Muscle of leg (tissue), 11 donors: ENCODE results near the gene SGMS1. TPM values are rescaled to one million over a fixed set of nuclear protein-coding genes. Genes with fewer than 3 reads are reported as not detected.
A peak's percentile ranks its signal among the peaks of the same experiment; 100 is the strongest.

Experiments used
- DNase-seq: peaks from one replicate; pipeline ENCODE4 v3.0.0; 2013
- H3K27ac ChIP-seq: one replicate; pipeline ENCODE4 v1.5.1; 2013; ENCODE audit warnings: mild to moderate bottlenecking, low read length, control low read depth
- H3K27me3 ChIP-seq: one replicate; pipeline ENCODE4 v1.6.1; 2013; ENCODE audit warnings: low read length; ENCODE audit not compliant: control insufficient read depth, insufficient read depth
- H3K36me3 ChIP-seq: one replicate; pipeline ENCODE4 v1.6.1; 2013; ENCODE audit warnings: low read length; ENCODE audit not compliant: control insufficient read depth, insufficient read depth
- H3K4me1 ChIP-seq: one replicate; pipeline ENCODE4 v1.6.1; 2013; ENCODE audit warnings: low read length; ENCODE audit not compliant: control insufficient read depth, insufficient read depth
- H3K4me3 ChIP-seq: one replicate; pipeline ENCODE4 v1.5.1; 2013; ENCODE audit warnings: low read length, control low read depth
- H3K9me3 ChIP-seq: replicated peaks from 2 replicates; pipeline ENCODE4 v1.6.1; 2013; ENCODE audit warnings: low read depth, low read length; ENCODE audit not compliant: control insufficient read depth
- WGBS: methylation state at CpG from one replicate; pipeline ENCODE4 v1.1.5; 2013; ENCODE audit warnings: missing lambda C conversion rate; ENCODE audit not compliant: insufficient coverage; 5-methylcytosine and 5-hydroxymethylcytosine counted together
- polyA plus RNA-seq, 8 donors: library from polyadenylated mRNA; unstranded; fragments of 120-200 nt; gene quantifications; one replicate each; pipeline versions ENCODE4 v1.2.1 to v1.2.3, GENCODE V29; 2013; ENCODE audit warnings: inconsistent platforms in 1 of 8, low replicate concordance in 1 of 8; ENCODE audit not compliant: insufficient read length in 8 of 8, insufficient read depth in 1 of 8
- total RNA-seq: library from RNA; stranded (reverse); fragments of 120-200 nt; gene quantifications from one replicate; pipeline ENCODE4 v1.2.4, GENCODE V29; 2013

SGMS1 gene
- total and polyA plus RNA-seq, 9 donors, result 18.2 to 30.5 (median 23.0) TPM

GRCh38 chr10:50600286-50600685 is 23.5 kb downstream of the SGMS1 start:
- H3K4me1 ChIP-seq, result peaks cover 6% of the 10 kb centered on the region
- H3K9me3 ChIP-seq, result no peaks in the 10 kb centered on the region
- no peaks in the 10 kb centered on the region for H3K27me3 ChIP-seq
- no CpG with 5 or more reads among the region's 1 CpG for WGBS
- DNase-seq, result no peak
- H3K27ac ChIP-seq, result no peak overlapping the region
- no peak overlapping the region for H3K4me3 ChIP-seq
- no peaks in the 10 kb centered on the region for H3K36me3 ChIP-seq

GRCh38 chr10:50596897-50597296 is 26.9 kb downstream of the SGMS1 start:
- no CpG with 5 or more reads among the region's 3 CpGs for WGBS
- peaks cover 3% of the 10 kb centered on the region for H3K4me1 ChIP-seq
- no peak overlapping the region for H3K27ac ChIP-seq

GRCh38 chr10:50596456-50596855 is 27.3 kb downstream of the SGMS1 start:
- no peak for DNase-seq
- Histone ChIP-seq H3K4me3 (no peak overlapping the region), H3K9me3 (no peaks in the 10 kb centered on the region), H3K27ac (no peak overlapping the region), H3K36me3 (no peaks in the 10 kb centered on the region), H3K4me1 (peaks cover 3% of the 10 kb centered on the region), H3K27me3 (no peaks in the 10 kb centered on the region)
- WGBS, result 76% methylated on average over 2 of the region's 2 CpGs

More at GRCh38 chr10:50596897-50597296, 26.9 kb downstream of the SGMS1 start:
- Histone ChIP-seq H3K4me3 (no peak overlapping the region), H3K36me3 (no peaks in the 10 kb centered on the region), H3K27me3 (no peaks in the 10 kb centered on the region), H3K9me3 (no peaks in the 10 kb centered on the region)
- no peak for DNase-seq

GRCh38 chr10:50595785-50596184 is 28.0 kb downstream of the SGMS1 start:
- no peaks in the 10 kb centered on the region for H3K9me3 ChIP-seq
- DNase-seq, result no peak
- 86% methylated on average over 2 of the region's 3 CpGs for WGBS
- no peak overlapping the region for H3K4me3 ChIP-seq
- no peak overlapping the region for H3K27ac ChIP-seq
- peaks cover 3% of the 10 kb centered on the region for H3K4me1 ChIP-seq
- H3K36me3 ChIP-seq, result no peaks in the 10 kb centered on the region
- H3K27me3 ChIP-seq, result no peaks in the 10 kb centered on the region

GRCh38 chr10:50593523-50594376 is 30.0 kb downstream of the SGMS1 start:
- no peaks in the 10 kb centered on the region for H3K9me3 ChIP-seq
- 66% methylated on average over 3 of the region's 6 CpGs for WGBS
- no peak overlapping the region for H3K27ac ChIP-seq
- H3K27me3 ChIP-seq, result no peaks in the 10 kb centered on the region
- DNase-seq, result peak; percentile 54
- no peaks in the 10 kb centered on the region for H3K4me1 ChIP-seq
- H3K4me3 ChIP-seq, result no peak overlapping the region
- H3K36me3 ChIP-seq, result peaks cover 9% of the 10 kb centered on the region

GRCh38 chr10:50592961-50593418 is 30.8 kb downstream of the SGMS1 start:
- no peak overlapping the region for H3K27ac ChIP-seq
- H3K4me3 ChIP-seq, result no peak overlapping the region
- H3K27me3 ChIP-seq, result no peaks in the 10 kb centered on the region
- DNase-seq, result no peak
- H3K36me3 ChIP-seq, result peaks cover 10% of the 10 kb centered on the region
- no peaks in the 10 kb centered on the region for H3K9me3 ChIP-seq
- WGBS, result 90% methylated on average over 3 of the region's 7 CpGs
- no peaks in the 10 kb centered on the region for H3K4me1 ChIP-seq

- Histone ChIP-seq H3K36me3 (peaks cover 12% of the 10 kb centered on the region), H3K27me3 (no peaks in the 10 kb centered on the region), H3K4me1 (no peaks in the 10 kb centered on the region), H3K27ac (no peak overlapping the region), H3K9me3 (no peaks in the 10 kb centered on the region), H3K4me3 (no peak overlapping the region)
- no peak for DNase-seq
- WGBS, result 80% methylated on average over 2 of the region's 4 CpGs
These were observed 32.8 kb downstream of the SGMS1 start for GRCh38 chr10:50590935-50591334.

GRCh38 chr10:50586740-50587088 is 37.0 kb downstream of the SGMS1 start:
- Histone ChIP-seq H3K4me1 (no peaks in the 10 kb centered on the region), H3K27ac (no peak overlapping the region), H3K27me3 (no peaks in the 10 kb centered on the region), H3K4me3 (no peak overlapping the region), H3K9me3 (no peaks in the 10 kb centered on the region), H3K36me3 (peaks cover 12% of the 10 kb centered on the region)
- no CpG with 5 or more reads among the region's 1 CpG for WGBS
- no peak for DNase-seq

GRCh38 chr10:50585921-50586739 is 37.6 kb downstream of the SGMS1 start:
- Histone ChIP-seq H3K4me1 (no peaks in the 10 kb centered on the region), H3K4me3 (no peak overlapping the region), H3K27ac (no peak overlapping the region), H3K27me3 (no peaks in the 10 kb centered on the region), H3K36me3 (peaks cover 12% of the 10 kb centered on the region), H3K9me3 (no peaks in the 10 kb centered on the region)
- WGBS, result 84% methylated on average over 4 of the region's 6 CpGs
- DNase-seq, result no peak
